Mesodermal cell (in vitro differentiated cells): ENCODE data around the gene TRIM26.
A peak's percentile ranks its signal among the peaks of the same experiment; 100 is the strongest.

Source experiments
- H3K27ac ChIP-seq: 2 replicates; pipeline ENCODE4 v1.7.0; 2013; ENCODE audit warnings: mild to moderate bottlenecking, low read depth, low read length, moderate library complexity; ENCODE audit not compliant: severe bottlenecking
- H3K36me3 ChIP-seq: 2 replicates; pipeline ENCODE4 v1.7.1; 2013; ENCODE audit warnings: mild to moderate bottlenecking, low read length, moderate library complexity; ENCODE audit not compliant: control insufficient read depth, insufficient read depth
- H3K4me1 ChIP-seq: one replicate; pipeline ENCODE4 v1.7.1; 2013; ENCODE audit warnings: mild to moderate bottlenecking, low read length; ENCODE audit not compliant: insufficient read depth, control insufficient read depth, poor library complexity, severe bottlenecking
- H3K4me3 ChIP-seq: 2 replicates; pipeline ENCODE4 v1.7.0; 2013; ENCODE audit warnings: low read length, control low read depth, mild to moderate bottlenecking; ENCODE audit not compliant: insufficient read depth, poor library complexity, severe bottlenecking; ENCODE audit errors: extremely low read depth
- H3K9me3 ChIP-seq: 2 replicates; pipeline ENCODE4 v1.7.1; 2013; ENCODE audit warnings: mild to moderate bottlenecking, low read length, moderate library complexity; ENCODE audit not compliant: control insufficient read depth
- WGBS, 2 experiments: methylation state at CpG; one replicate each; pipeline ENCODE4 v1.1.5; 2013; ENCODE audit warnings: missing lambda C conversion rate in 2 of 2; ENCODE audit not compliant: insufficient coverage in 2 of 2; 5-methylcytosine and 5-hydroxymethylcytosine counted together

TRIM26 gene

DNA sequence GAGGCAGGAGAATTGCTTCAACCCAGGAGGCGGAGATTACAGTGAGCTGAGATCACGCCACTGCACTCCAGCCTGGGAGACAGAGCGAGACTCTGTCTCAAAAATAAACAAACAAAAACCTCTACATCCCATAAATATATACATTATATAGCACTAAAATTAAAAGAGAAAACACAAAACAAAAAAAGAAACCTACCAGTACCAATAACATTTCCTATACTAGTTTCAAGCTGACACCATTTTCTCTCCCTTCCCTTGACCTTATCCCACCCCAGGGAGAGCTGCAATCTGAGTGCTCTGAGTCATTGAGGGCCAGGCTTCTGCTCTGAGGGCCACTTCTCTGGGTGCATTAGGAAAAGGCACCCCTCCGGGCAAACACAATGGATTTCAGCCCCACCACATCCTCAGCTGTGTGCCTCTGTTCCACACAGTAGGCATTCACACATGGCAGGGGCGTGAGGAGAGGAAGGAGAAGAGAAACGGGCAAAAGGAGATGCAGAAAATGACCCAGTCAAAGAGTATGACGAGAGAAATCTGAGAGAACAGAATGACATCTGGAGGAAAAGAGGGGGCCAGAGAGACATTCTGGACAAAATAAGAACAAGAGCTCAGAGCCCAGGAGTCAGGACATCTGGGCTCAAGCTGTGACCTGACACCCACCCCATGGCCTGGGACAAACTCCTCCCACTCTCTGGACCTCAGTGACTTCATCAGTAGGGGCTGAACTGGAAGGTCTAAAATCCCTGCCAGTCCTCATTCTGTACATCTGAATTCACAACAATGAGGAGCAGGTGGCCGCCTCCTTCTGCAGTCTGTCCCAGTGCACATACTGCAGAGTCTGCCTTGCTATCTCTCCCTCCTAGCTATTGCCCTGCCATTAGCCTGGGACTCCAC is 18.2 kb downstream of the TRIM26 start:
- H3K4me1 ChIP-seq = no peaks in the 10 kb centered on the region
- no peak overlapping the region for H3K27ac ChIP-seq
- WGBS, 2 experiments = 82 to 96% methylated on average over 2 to 6 of the region's 8 CpGs
- H3K9me3 ChIP-seq = no peaks in the 10 kb centered on the region
- peaks cover 67% of the 10 kb centered on the region for H3K36me3 ChIP-seq
- no peak overlapping the region for H3K4me3 ChIP-seq

DNA sequence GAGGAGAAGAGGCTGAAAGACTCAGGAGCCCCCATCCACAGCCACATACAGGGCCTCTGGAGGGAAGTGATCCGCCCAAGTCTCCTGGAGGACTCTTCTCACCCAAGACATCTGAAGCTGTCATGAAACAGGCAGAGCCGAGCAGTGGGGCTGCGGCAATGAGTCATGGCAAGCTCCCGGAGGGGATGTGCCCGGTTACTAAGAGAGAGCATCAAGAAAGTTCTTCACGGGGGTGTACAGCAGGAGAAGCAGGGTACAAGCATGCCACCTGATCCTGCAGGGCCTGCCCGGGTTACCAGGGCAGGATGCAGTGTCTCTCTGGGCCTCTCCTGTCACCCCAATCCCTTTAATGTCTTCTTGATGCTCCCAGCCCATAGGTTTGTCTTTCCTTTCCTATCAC is 21.1 kb downstream of the TRIM26 start:
- no peak overlapping the region for H3K4me3 ChIP-seq
- peaks cover 66% of the 10 kb centered on the region for H3K36me3 ChIP-seq
- no peak overlapping the region for H3K27ac ChIP-seq
- H3K9me3 ChIP-seq = no peaks in the 10 kb centered on the region
- WGBS, 2 experiments = 86 to 90% methylated on average over 6 of the region's 7 CpGs
- H3K4me1 ChIP-seq = no peaks in the 10 kb centered on the region

DNA sequence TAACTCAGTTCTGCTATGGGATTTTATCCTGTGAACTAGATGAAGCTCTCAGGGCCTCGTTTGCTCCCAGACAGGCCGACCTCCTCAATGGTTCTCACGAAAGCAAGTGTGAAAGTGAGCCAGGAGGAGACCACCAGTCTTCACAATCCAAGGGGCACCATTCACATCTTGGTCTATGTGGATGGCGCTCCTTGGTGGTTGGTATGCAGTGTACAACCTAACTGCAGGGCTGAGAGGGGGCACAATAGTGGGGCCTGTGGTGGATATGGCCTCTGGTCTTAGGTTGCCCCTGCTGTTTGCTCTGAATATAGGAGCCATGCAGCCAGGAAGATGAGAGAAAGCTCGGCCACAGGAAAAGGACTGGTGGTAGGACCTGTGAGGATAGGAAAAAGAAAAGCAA is 24.7 kb downstream of the TRIM26 start:
- Histone ChIP-seq H3K36me3 (peaks cover 65% of the 10 kb centered on the region), H3K9me3 (no peaks in the 10 kb centered on the region), H3K27ac (no peak overlapping the region), H3K4me1 (no peaks in the 10 kb centered on the region), H3K4me3 (no peak overlapping the region)
- 92 to 93% methylated on average over 5 of the region's 5 CpGs for WGBS, 2 experiments

DNA sequence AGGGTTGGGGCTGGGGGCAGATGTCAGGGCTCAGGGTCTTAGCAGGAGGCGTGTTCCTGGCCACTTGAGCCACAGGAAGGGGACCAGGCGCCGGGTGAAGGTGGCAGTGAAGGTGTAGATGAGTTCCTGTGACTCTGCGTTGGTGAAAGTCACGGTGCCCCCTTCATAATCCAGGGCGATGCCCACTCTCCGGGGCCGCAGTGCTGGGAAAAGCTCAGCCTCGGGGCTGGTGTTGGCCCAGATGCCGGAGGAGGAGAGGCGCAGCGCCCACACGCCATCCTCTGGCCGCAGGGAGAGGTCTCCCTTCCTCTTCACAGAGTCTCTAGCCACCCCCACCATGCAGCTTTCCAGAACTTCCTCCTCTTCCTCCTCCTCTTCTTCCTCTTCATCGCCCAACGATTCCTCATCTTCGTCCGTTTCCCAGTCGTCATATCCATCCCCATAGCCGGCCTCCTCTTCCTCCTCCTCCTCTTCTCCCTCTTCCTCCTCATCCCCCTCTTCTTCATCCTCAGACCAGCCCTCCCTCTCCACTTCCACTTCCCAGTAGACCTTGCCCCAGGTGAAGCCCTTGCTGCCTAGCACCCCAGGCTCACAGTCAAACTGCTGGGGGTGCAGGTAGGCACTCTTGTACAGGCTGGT is 27.2 kb downstream of the TRIM26 start:
- Histone ChIP-seq H3K27ac (no peak overlapping the region), H3K4me3 (no peak overlapping the region), H3K9me3 (no peaks in the 10 kb centered on the region), H3K4me1 (no peaks in the 10 kb centered on the region), H3K36me3 (peaks cover 55% of the 10 kb centered on the region)
- WGBS, 2 experiments = 91 to 94% methylated on average over 19 to 20 of the region's 20 CpGs

DNA sequence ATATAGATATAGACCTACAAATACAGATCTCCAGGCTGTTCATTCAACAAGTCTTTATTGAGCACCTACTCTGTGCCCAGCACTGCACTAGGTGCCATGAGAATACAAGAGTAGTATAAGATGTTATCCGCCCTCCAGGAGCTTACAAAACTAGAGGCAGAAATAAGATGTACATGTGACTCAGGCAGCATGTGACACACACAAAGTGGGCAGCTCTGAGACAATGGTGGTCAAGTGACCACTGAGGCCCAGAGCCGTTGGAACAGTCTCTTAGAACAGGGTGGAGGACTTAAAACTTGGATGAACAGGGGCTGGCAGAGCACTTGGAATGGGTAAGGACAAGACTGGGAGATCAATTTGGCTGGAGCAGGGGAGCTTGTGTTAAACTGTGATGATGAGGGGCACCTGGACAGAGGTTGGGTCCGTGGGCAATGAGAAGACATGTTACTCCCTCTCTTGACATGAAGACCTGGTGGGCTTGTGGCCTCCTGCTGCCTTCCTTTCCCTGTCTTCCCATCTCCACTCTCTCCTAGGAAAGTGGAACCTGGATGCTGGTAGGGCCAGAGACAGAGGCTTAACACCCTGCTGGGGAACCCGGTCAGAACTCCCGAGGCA is 28.7 kb downstream of the TRIM26 start:
- H3K4me1 ChIP-seq = no peaks in the 10 kb centered on the region
- 94 to 97% methylated on average over 3 to 4 of the region's 5 CpGs for WGBS, 2 experiments
- peaks cover 42% of the 10 kb centered on the region for H3K36me3 ChIP-seq
- no peak overlapping the region for H3K4me3 ChIP-seq
- H3K27ac ChIP-seq = no peak overlapping the region
- H3K9me3 ChIP-seq = peaks cover 4% of the 10 kb centered on the region

DNA sequence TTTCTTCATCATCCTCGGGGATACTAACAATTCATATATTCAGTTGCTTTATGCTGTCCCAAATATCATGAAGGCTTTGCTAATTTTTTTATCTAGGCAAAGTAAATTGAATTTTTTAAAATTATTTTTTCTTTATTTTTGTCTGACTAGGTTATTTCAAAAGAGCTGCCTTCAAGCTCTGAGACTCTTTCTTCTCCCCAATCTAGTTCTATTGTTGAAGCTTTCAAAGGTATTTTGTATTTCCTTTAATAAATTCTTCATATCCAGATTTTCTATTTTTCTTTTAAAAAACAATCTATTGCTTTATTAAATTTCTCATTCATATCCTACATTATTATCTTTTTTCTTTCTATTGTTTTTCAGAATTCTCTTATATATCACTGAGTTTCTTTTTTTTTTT is 33.1 kb downstream of the TRIM26 start:
- no CpG with 5 or more reads among the region's 1 CpG for WGBS, 2 experiments
- no peak overlapping the region for H3K27ac ChIP-seq
- no peak overlapping the region for H3K4me3 ChIP-seq
- H3K4me1 ChIP-seq = no peaks in the 10 kb centered on the region
- H3K36me3 ChIP-seq = peaks cover 6% of the 10 kb centered on the region
- peaks cover 6% of the 10 kb centered on the region for H3K9me3 ChIP-seq

DNA sequence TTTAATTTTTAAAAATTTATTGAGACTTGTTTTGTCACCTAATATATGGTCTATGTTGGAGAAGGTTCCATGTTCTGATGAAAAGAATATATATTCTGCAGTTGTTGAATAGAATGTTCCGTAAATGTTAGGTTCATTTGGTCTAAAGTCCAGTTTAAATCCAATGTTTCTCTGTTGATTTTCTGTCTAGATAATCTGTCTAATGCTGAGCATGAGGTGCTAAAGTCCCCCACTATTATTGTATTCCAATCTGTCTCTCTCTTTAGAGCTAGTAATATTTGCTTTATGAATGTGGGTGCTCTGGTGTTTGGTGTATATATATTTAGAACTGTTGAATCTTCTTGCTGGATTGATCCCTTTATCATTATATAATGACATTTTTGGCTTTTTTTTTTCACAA is 34.4 kb downstream of the TRIM26 start:
- H3K4me3 ChIP-seq = no peak overlapping the region
- WGBS, 2 experiments = 78 to 83% methylated on average over 1 of the region's 1 CpG
- H3K4me1 ChIP-seq = no peaks in the 10 kb centered on the region
- H3K27ac ChIP-seq = no peak overlapping the region
- H3K9me3 ChIP-seq = peaks cover 6% of the 10 kb centered on the region
- no peaks in the 10 kb centered on the region for H3K36me3 ChIP-seq

DNA sequence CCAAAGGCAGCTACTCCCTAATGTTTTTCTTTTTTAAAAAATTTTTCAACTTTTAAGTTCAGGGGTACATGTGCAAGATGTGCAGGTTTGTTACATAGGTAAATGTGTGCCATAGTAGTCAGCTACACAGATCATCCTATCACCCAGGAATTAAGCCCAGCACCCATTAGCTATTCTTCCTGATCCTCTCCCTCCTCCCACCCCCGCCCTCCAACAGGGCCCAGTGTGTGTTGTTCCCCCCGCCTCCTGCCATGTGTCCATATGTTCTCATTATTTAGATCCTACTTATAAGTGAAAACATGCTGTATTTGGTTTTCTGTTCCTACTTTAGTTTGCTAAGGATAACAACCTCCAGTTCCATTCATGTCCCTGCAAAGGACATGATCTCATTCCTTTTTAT is 37.4 kb downstream of the TRIM26 start:
- no peak overlapping the region for H3K4me3 ChIP-seq
- peaks cover 6% of the 10 kb centered on the region for H3K9me3 ChIP-seq
- H3K4me1 ChIP-seq = no peaks in the 10 kb centered on the region
- no peak overlapping the region for H3K27ac ChIP-seq
- H3K36me3 ChIP-seq = no peaks in the 10 kb centered on the region
- no CpG with 5 or more reads among the region's 2 CpGs for WGBS, 2 experiments

DNA sequence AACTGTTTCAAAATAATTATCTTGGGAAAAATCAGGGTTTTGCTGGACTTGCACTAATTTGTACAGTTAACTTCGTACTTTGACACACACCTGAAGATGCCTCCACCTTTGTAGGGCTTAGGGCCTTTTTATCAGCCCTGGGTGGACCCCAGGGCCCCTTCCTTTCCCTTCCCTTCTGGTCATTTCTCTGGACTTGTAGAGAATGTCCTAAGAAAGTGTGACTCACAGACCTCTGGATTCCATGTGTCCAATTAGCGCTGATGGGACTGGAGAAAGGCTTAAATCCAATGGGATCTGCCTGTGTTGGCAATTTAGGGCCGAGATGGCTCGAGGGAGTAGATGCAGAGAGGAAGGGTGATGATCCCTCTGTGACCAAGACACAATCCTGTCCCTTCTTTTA is 40.5 kb downstream of the TRIM26 start:
- no peaks in the 10 kb centered on the region for H3K4me1 ChIP-seq
- 82 to 93% methylated on average over 4 of the region's 4 CpGs for WGBS, 2 experiments
- H3K36me3 ChIP-seq = no peaks in the 10 kb centered on the region
- no peaks in the 10 kb centered on the region for H3K9me3 ChIP-seq
- no peak overlapping the region for H3K4me3 ChIP-seq
- no peak overlapping the region for H3K27ac ChIP-seq

DNA sequence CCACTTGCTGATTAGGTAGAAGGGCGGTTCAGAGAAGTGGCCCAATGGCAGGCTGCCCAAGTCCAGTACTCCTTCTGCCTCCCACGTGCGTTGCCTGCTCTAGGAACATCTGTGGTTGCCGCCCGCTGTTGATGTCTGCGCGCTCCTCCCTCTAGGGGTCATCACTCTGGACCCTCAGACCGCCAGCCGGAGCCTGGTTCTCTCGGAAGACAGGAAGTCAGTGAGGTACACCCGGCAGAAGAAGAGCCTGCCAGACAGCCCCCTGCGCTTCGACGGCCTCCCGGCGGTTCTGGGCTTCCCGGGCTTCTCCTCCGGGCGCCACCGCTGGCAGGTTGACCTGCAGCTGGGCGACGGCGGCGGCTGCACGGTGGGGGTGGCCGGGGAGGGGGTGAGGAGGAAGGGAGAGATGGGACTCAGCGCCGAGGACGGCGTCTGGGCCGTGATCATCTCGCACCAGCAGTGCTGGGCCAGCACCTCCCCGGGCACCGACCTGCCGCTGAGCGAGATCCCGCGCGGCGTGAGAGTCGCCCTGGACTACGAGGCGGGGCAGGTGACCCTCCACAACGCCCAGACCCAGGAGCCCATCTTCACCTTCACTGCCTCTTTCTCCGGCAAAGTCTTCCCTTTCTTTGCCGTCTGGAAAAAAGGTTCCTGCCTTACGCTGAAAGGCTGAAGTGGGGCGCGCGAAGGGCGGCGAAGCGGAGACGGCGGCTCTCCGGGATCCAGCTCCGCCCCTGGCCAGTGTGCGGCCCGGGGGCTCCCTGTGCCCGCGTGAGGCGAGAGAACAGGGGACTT is 41.3 kb downstream of the TRIM26 start:
- Histone ChIP-seq H3K36me3 (no peaks in the 10 kb centered on the region), H3K4me1 (no peaks in the 10 kb centered on the region), H3K27ac (no peak overlapping the region), H3K9me3 (no peaks in the 10 kb centered on the region), H3K4me3 (peak overlapping the region; percentile 22)
- 23 to 30% methylated on average over 43 to 48 of the region's 62 CpGs for WGBS, 2 experiments
